Transverse colon (tissue), 4 donors: ENCODE data around the gene PLCD4. TPM values are rescaled to one million over a fixed set of nuclear protein-coding genes. Genes with fewer than 3 reads are reported as not detected.

Source experiments
- DNase-seq: peaks from one replicate; pipeline ENCODE4 v3.0.0-alpha.2; 2019
- H3K27ac ChIP-seq, 4 donors: fragments of 200-600 bp; sonication (generic); 2 replicates each; pipeline ENCODE4 v1.5.1; 2016 to 2018; ENCODE audit warnings: inconsistent platforms in 4 of 4
- H3K27me3 ChIP-seq: fragments of 200-600 bp; sonication (generic); 2 replicates; pipeline ENCODE4 v1.5.1; 2017; ENCODE audit warnings: inconsistent platforms
- H3K36me3 ChIP-seq, 4 donors: fragments of 200-600 bp; sonication (generic); 2 replicates each; pipeline ENCODE4 v1.5.1; 2017 to 2019; ENCODE audit warnings: inconsistent platforms in 4 of 4
- H3K4me1 ChIP-seq, 4 donors: fragments of 200-600 bp; sonication (generic); 2 replicates each; pipeline ENCODE4 v1.5.1; 2017 to 2020; ENCODE audit warnings: inconsistent platforms in 4 of 4
- H3K4me3 ChIP-seq, 4 donors: fragments of 200-600 bp; sonication (generic); 1 replicate in 1 of 4; 2 replicates in 3 of 4; pipeline versions ENCODE4 v1.5.1 to v1.6.1; 2017 to 2019; ENCODE audit warnings: inconsistent platforms in 4 of 4
- H3K9me3 ChIP-seq, 2 donors: fragments of 200-600 bp; sonication (generic); 2 replicates each; pipeline ENCODE4 v1.5.1; 2017 to 2019; ENCODE audit warnings: inconsistent platforms in 2 of 2
- CTCF ChIP-seq, 5 experiments: fragments of 200-600 bp in 3 of 5; fragments of 450-650 bp in 2 of 5; sonication (generic) in 3 of 5; IDR thresholded peaks; 1 replicate in 2 of 5; 2 replicates in 3 of 5; pipeline ENCODE4 v1.5.1; 2016 to 2017; ENCODE audit warnings: antibody characterized with exemption in 5 of 5, inconsistent platforms in 3 of 5, mild to moderate bottlenecking in 2 of 5, moderate library complexity in 1 of 5
- EP300 ChIP-seq: sonication (generic); formaldehyde crosslinking; IDR thresholded peaks from one replicate; pipeline ENCODE4 v1.6.1; 2017; ENCODE audit warnings: antibody characterized with exemption, low read depth
- POLR2A ChIP-seq: fragments of 450-650 bp; IDR thresholded peaks from one replicate; pipeline ENCODE4 v1.6.1; 2016; ENCODE audit warnings: antibody characterized with exemption, mild to moderate bottlenecking, moderate library complexity
- POLR2AphosphoS5 ChIP-seq, 3 donors: sonication (generic); formaldehyde crosslinking; IDR thresholded peaks; one replicate each; pipeline ENCODE4 v1.6.1; 2016; ENCODE audit warnings: antibody characterized with exemption in 3 of 3
- WGBS, 2 donors: methylation state at CpG; one replicate each; pipeline ENCODE4 v1.1.5; 2018; ENCODE audit warnings: low coverage in 1 of 2; 5-methylcytosine and 5-hydroxymethylcytosine counted together
- in situ Hi-C, 4 donors: fragments of 200-750 bp; cut with MboI; loops; one replicate each; pipeline versions ENCODE4 v1.15.0 to v1.15.1; 2017; ENCODE audit warnings: low sequenced_read_pairs in 3 of 4, low pct_ligation_motif_present in 1 of 4, low pct_unique_long_range_greater_than_20kb in 1 of 4
- intact Hi-C: fragments of 100-400 bp; cut with DNase I; formaldehyde crosslinking; loops from one replicate; pipeline ENCODE4 v1.15.1; 2023; ENCODE audit warnings: low total_unique reads
- total RNA-seq, 4 donors: library from RNA; depleted of rRNA; stranded (reverse); fragments of >200 nt; gene quantifications; one replicate each; pipeline ENCODE4 v1.1.0, GENCODE V29; 2016

The PLCD4 gene
- total RNA-seq, 4 donors from 2014 or later, result 0.20 to 8.2 (median 4.7) TPM

- Histone ChIP-seq H3K9me3 (no peaks in the 10 kb centered on the region), H3K36me3 (no peaks in the 10 kb centered on the region), H3K4me1 (peaks cover 10 to 33% (median 31%) of the 10 kb centered on the region in 4 donors), H3K27ac (no peak overlapping the region), H3K4me3 (no peak overlapping the region), H3K27me3 (no peaks in the 10 kb centered on the region)
- no peak for DNase-seq
- intact Hi-C loops (no loop called here), in situ Hi-C loops (no loop called here)
- WGBS, 2 donors, result 67 to 94% methylated on average over 1 of the region's 1 CpG
- TF ChIP-seq CTCF (IDR thresholded peaks at IDR 0.05), result no peak
- TF ChIP-seq POLR2A, result no peak
- no peak for TF ChIP-seq POLR2AphosphoS5 (IDR thresholded peaks at IDR 0.05)
- no peak for TF ChIP-seq EP300
Measured at GRCh38 chr2:218566296-218566695, 41.4 kb upstream of the PLCD4 start.

GRCh38 chr2:218567797-218568189 is 39.9 kb upstream of the PLCD4 start:
- Histone ChIP-seq H3K4me3 (peak overlapping the region; percentile 57 to 89 (median 79)), H3K4me1 (peaks cover 10 to 34% (median 32%) of the 10 kb centered on the region in 4 donors), H3K9me3 (no peaks in the 10 kb centered on the region), H3K36me3 (no peaks in the 10 kb centered on the region), H3K27ac (peak overlapping the region; percentile 90 to 98 (median 96)), H3K27me3 (no peaks in the 10 kb centered on the region)
- in situ Hi-C loops (no loop called here), intact Hi-C loops (no loop called here)
- TF ChIP-seq POLR2A (no peak), CTCF (IDR thresholded peaks at IDR 0.05) (peak in 1 of 5 experiments; percentile 13)
- no peak for DNase-seq
- WGBS, 2 donors, result 0% methylated on average over 6 to 19 of the region's 19 CpGs

- H3K9me3 ChIP-seq, result no peaks in the 10 kb centered on the region
- TF ChIP-seq POLR2AphosphoS5 (IDR thresholded peaks at IDR 0.05) (peak; percentile 83 to 86 (median 86)), EP300 (peak; percentile 65), CTCF (IDR thresholded peaks at IDR 0.05) (peak in 2 of 5 experiments; percentile 33 to 36), POLR2A (peak; percentile 69)
- WGBS, 2 donors, result 0% methylated on average over 51 of the region's 77 CpGs; no CpG with 5 or more reads in 1 of the 2 donors
- DNase-seq, result peak; percentile 100
- H3K4me3 ChIP-seq, result peak within 1 kb of the TSS; percentile 57 to 89 (median 82)
- H3K27me3 ChIP-seq, result no peaks in the 10 kb centered on the region
- H3K27ac ChIP-seq, result peak within 1 kb of the TSS; percentile 90 to 98 (median 96)
- intact Hi-C loops (no loop called here), in situ Hi-C loops (no loop called here)
- peaks cover 10 to 34% (median 32%) of the 10 kb centered on the region in 4 donors for H3K4me1 ChIP-seq
- no peaks in the 10 kb centered on the region for H3K36me3 ChIP-seq
Measured at GRCh38 chr2:218568190-218569037, 39.3 kb upstream of the PLCD4 start, which contains the start of the genes CNOT9 and USP37. Gene CNOT9, plus strand, starts transcription at chr2:218568839. Its CDS starts 116 bp downstream, at chr2:218568955. Gene USP37, minus strand, starts transcription at chr2:218568351. Its CDS starts 9,698 bp downstream, at chr2:218558653.

- H3K4me1 ChIP-seq, result peaks cover 10 to 34% (median 32%) of the 10 kb centered on the region in 4 donors
- WGBS, 2 donors, result 1% methylated on average over 31 of the region's 31 CpGs; no CpG with 5 or more reads in 1 of the 2 donors
- in situ Hi-C loops, result no loop called here
- no peaks in the 10 kb centered on the region for H3K9me3 ChIP-seq
- peaks cover 0 to under 1% (median 0%) of the 10 kb centered on the region in 4 donors for H3K36me3 ChIP-seq
- peak overlapping the region; percentile 90 to 98 (median 96) for H3K27ac ChIP-seq
- H3K27me3 ChIP-seq, result no peaks in the 10 kb centered on the region
- DNase-seq, result peak; percentile 52
- TF ChIP-seq POLR2A (no peak), POLR2AphosphoS5 (IDR thresholded peaks at IDR 0.05) (no peak), EP300 (no peak), CTCF (IDR thresholded peaks at IDR 0.05) (no peak)
- peak overlapping the region; percentile 57 to 89 (median 82) for H3K4me3 ChIP-seq
- intact Hi-C loops, result no loop called here
Measured at GRCh38 chr2:218569038-218569431, 38.7 kb upstream of the PLCD4 start.
